SK-N-SH (cell line): Measurements from ENCODE around the gene FERMT1. TPM values are rescaled to one million over a fixed set of nuclear protein-coding genes. Genes with fewer than 3 reads are reported as not detected.

ENCODE experiments used
- CTCF ChIA-PET: fragments of 300-600, 350-600 bp; formaldehyde crosslinking; extraction: SDS; loops from one replicate; lab custom pipeline; 2021; lab: Yijun Ruan, JAX
- POLR2A ChIA-PET: fragments of 350-600 bp; sonication (Branson Sonifier 250); formaldehyde crosslinking; extraction: SDS; loops from one replicate; lab custom pipeline; 2020; ENCODE audit warnings: antibody characterized with exemption, inconsistent platforms; lab: Yijun Ruan, JAX
- DNase-seq: peaks from one replicate; pipeline ENCODE4 v3.0.0; 2012
- H2AFZ ChIP-seq: fragments of 200-600 bp; sonication (generic); 2 replicates; pipeline ENCODE4 v1.8.1; 2016; ENCODE audit warnings: antibody characterized with exemption, mild to moderate bottlenecking, low read depth
- H3F3A ChIP-seq: fragments of 200-600 bp; sonication (generic); replicated peaks from 2 replicates; pipeline ENCODE3; 2016; ENCODE audit warnings: antibody characterized with exemption, mild to moderate bottlenecking; ENCODE audit not compliant: insufficient read depth
- H3K27ac ChIP-seq, 2 experiments: fragments of 200-500 bp in 1 of 2; fragments of 200-600 bp in 1 of 2; sonication (Bioruptor generic) in 1 of 2; sonication (generic), shearing (Covaris generic) in 1 of 2; 2 replicates each; pipeline versions ENCODE4 v1.5.1 to v1.6.1; 2014 to 2016; ENCODE audit warnings: low read depth in 2 of 2, inconsistent platforms in 1 of 2, low read length in 1 of 2, mild to moderate bottlenecking in 1 of 2, mixed read lengths in 1 of 2
- H3K27me3 ChIP-seq: fragments of 200-600 bp; sonication (generic), shearing (Covaris generic); 2 replicates; pipeline ENCODE4 v1.6.1; 2016; ENCODE audit warnings: mixed run types; ENCODE audit not compliant: insufficient read depth
- H3K36me3 ChIP-seq, 2 experiments: fragments of 200-500 bp in 1 of 2; fragments of 200-600 bp in 1 of 2; sonication (Bioruptor generic) in 1 of 2; sonication (generic) in 1 of 2; replicated peaks in 1 of 2; 2 replicates each; pipeline versions ENCODE3 to v1.5.1; 2014 to 2016; ENCODE audit warnings: low read length in 1 of 2, mild to moderate bottlenecking in 1 of 2; ENCODE audit not compliant: insufficient read depth in 2 of 2, control insufficient read depth in 1 of 2
- H3K4me1 ChIP-seq, 2 experiments: fragments of 200-500 bp in 1 of 2; fragments of 200-600 bp in 1 of 2; sonication (Bioruptor generic) in 1 of 2; sonication (generic), shearing (Covaris generic) in 1 of 2; 2 replicates each; pipeline versions ENCODE4 v1.5.1 to v1.6.1; 2014 to 2016; ENCODE audit warnings: low read depth in 1 of 2, low read length in 1 of 2, mixed run types in 1 of 2; ENCODE audit not compliant: insufficient read depth in 2 of 2, control insufficient read depth in 1 of 2
- H3K4me2 ChIP-seq: fragments of 200-600 bp; sonication (generic), shearing (Covaris generic); 2 replicates; pipeline ENCODE4 v1.6.1; 2017; ENCODE audit warnings: mixed run types
- H3K4me3 ChIP-seq, 2 experiments: fragments of 200-500 bp in 1 of 2; fragments of 200-600 bp in 1 of 2; sonication (Bioruptor generic) in 1 of 2; sonication (generic), shearing (Covaris generic) in 1 of 2; 2 replicates each; pipeline versions ENCODE4 v1.5.1 to v1.8.1; 2014 to 2016; ENCODE audit warnings: low read depth in 2 of 2, inconsistent platforms in 1 of 2, low read length in 1 of 2, mild to moderate bottlenecking in 1 of 2, mixed read lengths in 1 of 2, moderate library complexity in 1 of 2
- H3K79me2 ChIP-seq: fragments of 200-600 bp; sonication (generic); 2 replicates; pipeline ENCODE4 v1.8.1; 2017; ENCODE audit warnings: mild to moderate bottlenecking; ENCODE audit not compliant: insufficient read depth
- H3K9ac ChIP-seq: fragments of 200-600 bp; sonication (generic); 2 replicates; pipeline ENCODE4 v1.6.1; 2017; ENCODE audit warnings: mixed run types
- H3K9me2 ChIP-seq: fragments of 200-600 bp; sonication (generic); 2 replicates; pipeline ENCODE4 v1.6.1; 2017; ENCODE audit warnings: mixed run types
- H3K9me3 ChIP-seq: fragments of 200-600 bp; sonication (generic); 2 replicates; pipeline ENCODE4 v1.6.1; 2017; ENCODE audit warnings: mixed run types, mild to moderate bottlenecking, moderate library complexity
- H4K20me1 ChIP-seq: fragments of 200-600 bp; sonication (generic); 2 replicates; pipeline ENCODE4 v1.6.1; 2017; ENCODE audit warnings: mild to moderate bottlenecking, mixed run types; ENCODE audit not compliant: insufficient read depth
- EZH2phosphoT487 ChIP-seq: fragments of 200-600 bp; sonication (generic); IDR thresholded peaks from 2 replicates; pipeline ENCODE4 v1.6.1; 2017; ENCODE audit warnings: low read depth, mixed run types, mild to moderate bottlenecking, antibody characterized with exemption, moderate library complexity, borderline replicate concordance
- FOXJ3 ChIP-seq: sonication (generic); formaldehyde crosslinking; IDR thresholded peaks from 2 replicates; pipeline ENCODE4 v1.5.1; 2020; ENCODE audit warnings: mild to moderate bottlenecking, missing genetic modification reagents
- JUND ChIP-seq: IDR thresholded peaks from 2 replicates; pipeline ENCODE4 v1.4.0; 2012
- MEF2A ChIP-seq: IDR thresholded peaks from 2 replicates; pipeline ENCODE4 v1.4.0; 2012; ENCODE audit warnings: low read depth, borderline replicate concordance
- MXI1 ChIP-seq: IDR thresholded peaks from 2 replicates; pipeline ENCODE4 v1.6.1; 2012; ENCODE audit warnings: mild to moderate bottlenecking, low read depth, low read length, improper control_type of control experiment
- NFIC ChIP-seq: IDR thresholded peaks from 2 replicates; pipeline ENCODE4 v1.4.0; 2012; ENCODE audit warnings: borderline replicate concordance
- NRF1 ChIP-seq: IDR thresholded peaks from 2 replicates; pipeline ENCODE4 v1.6.1; 2012; ENCODE audit warnings: low read depth, mild to moderate bottlenecking, low read length
- PBX3 ChIP-seq: IDR thresholded peaks from 2 replicates; pipeline ENCODE4; 2012
- POLR2AphosphoS5 ChIP-seq: IDR thresholded peaks from 2 replicates; pipeline ENCODE4 v1.6.1; 2012; ENCODE audit warnings: low read depth, low read length
- RAD21 ChIP-seq: IDR thresholded peaks from 2 replicates; pipeline ENCODE4 v1.6.1; 2012; ENCODE audit warnings: mild to moderate bottlenecking, low read length
- RCOR1 ChIP-seq: fragments of 150-350 bp; IDR thresholded peaks from 2 replicates; pipeline ENCODE4 v1.6.1; 2017; ENCODE audit warnings: antibody characterized with exemption, low read length
- REST ChIP-seq: IDR thresholded peaks from 2 replicates; pipeline ENCODE4 v1.6.1; 2012; ENCODE audit warnings: mild to moderate bottlenecking, low read depth, low read length, moderate library complexity
- RFX5 ChIP-seq: IDR thresholded peaks from 2 replicates; pipeline ENCODE4 v1.6.1; 2012; ENCODE audit warnings: mild to moderate bottlenecking, improper control_type of control experiment, low read length
- RXRA ChIP-seq: IDR thresholded peaks from 2 replicates; pipeline ENCODE4 v1.4.0; 2012; ENCODE audit warnings: low read depth, mild to moderate bottlenecking, borderline replicate concordance
- SMC3 ChIP-seq: IDR thresholded peaks from 2 replicates; pipeline ENCODE4 v1.6.1; 2012; ENCODE audit warnings: low read depth, low read length, improper control_type of control experiment
- TAF1 ChIP-seq: IDR thresholded peaks from 2 replicates; pipeline ENCODE4 v1.6.1; 2012; ENCODE audit warnings: low read depth, mild to moderate bottlenecking, low read length, moderate library complexity, borderline replicate concordance
- USF1 ChIP-seq: IDR thresholded peaks from 2 replicates; pipeline ENCODE4 v1.4.0; 2012; ENCODE audit warnings: low read depth, borderline replicate concordance
- USF2 ChIP-seq: fragments of 150-350 bp; IDR thresholded peaks from 2 replicates; pipeline ENCODE4 v1.6.1; 2017; ENCODE audit warnings: antibody characterized with exemption, low read length, low read depth, borderline replicate concordance
- ZBTB33 ChIP-seq: IDR thresholded peaks from 2 replicates; pipeline ENCODE4 v1.4.0; 2012; ENCODE audit warnings: low read depth, borderline replicate concordance
- WGBS: methylation state at CpG from one replicate; pipeline ENCODE4 v1.1.6; 2017; ENCODE audit warnings: low lambda C conversion rate; 5-methylcytosine and 5-hydroxymethylcytosine counted together
- polyA plus RNA-seq, 3 experiments: library from polyadenylated mRNA; depleted of rRNA; stranded (reverse); fragments of >200 nt; gene quantifications; 2 replicates each; pipeline ENCODE4 v1.2.3, GENCODE V29; 2012

Gene FERMT1
- polyA plus RNA-seq, 1 of the 3 experiments (the other 2 are of a cell fraction): 0.81 TPM

GRCh38 chr20:6038256-6038655 lies 84.6 kb downstream of the FERMT1 start:
- Histone ChIP-seq H3K9me2 (no peaks in the 10 kb centered on the region), H2AFZ (no peak overlapping the region), H3K79me2 (0 out of 2 replicates have a peak, but pooled peaks cover 3% of the 10 kb centered on the region), H3K9me3 (no peaks in the 10 kb centered on the region), H3K27me3 (no peaks in the 10 kb centered on the region), H3K36me3 (peaks cover 38 to 57% of the 10 kb centered on the region in 2 experiments), H3K4me2 (no peak overlapping the region), H3K27ac (no peak overlapping the region), H3K9ac (no peak overlapping the region), H4K20me1 (peaks cover 4% of the 10 kb centered on the region; the same call in 1 of the 2 replicates), H3K4me1 (no peaks in the 10 kb centered on the region; a peak in 1 of 4 replicates), H3K4me3 (no peak overlapping the region), H3F3A (no peaks in the 10 kb centered on the region)
- TF ChIP-seq POLR2AphosphoS5 (no peak), FOXJ3 (CRISPR knock-in tag) (no peak)
- no peak for DNase-seq
- WGBS: 100% methylated on average over 3 of the region's 3 CpGs
- CTCF ChIA-PET: interaction anchor here (1.4 kb wide), 1 partner anchor 509 kb away, joined by 3 read pairs; no protein-coding TSS in a partner anchor
- POLR2A ChIA-PET: no interaction called here

GRCh38 chr20:6037082-6037481 lies 85.7 kb downstream of the FERMT1 start:
- H3K27ac ChIP-seq: no peak overlapping the region
- no peaks in the 10 kb centered on the region for H3K9me2 ChIP-seq
- no peak overlapping the region for H2AFZ ChIP-seq
- no peaks in the 10 kb centered on the region for H3K9me3 ChIP-seq
- TF ChIP-seq USF2 (no peak), RAD21 (no peak), RFX5 (no peak), PBX3 (no peak), MXI1 (no peak), JUND (no peak), RCOR1 (no peak), NRF1 (no peak), REST (no peak), POLR2AphosphoS5 (no peak), ZBTB33 (no peak), NFIC (no peak), RXRA (no peak), USF1 (no peak), TAF1 (no peak), EZH2phosphoT487 (no peak), SMC3 (no peak), MEF2A (no peak)
- H3K4me2 ChIP-seq: no peak overlapping the region
- no peak for DNase-seq
- ChIA-PET POLR2A (no interaction called here), CTCF (no interaction called here)
- no peaks in the 10 kb centered on the region; a peak in 1 of 4 replicates for H3K4me1 ChIP-seq
- peaks cover 4% of the 10 kb centered on the region; the same call in 1 of the 2 replicates for H4K20me1 ChIP-seq
- 0 out of 2 replicates have a peak, but pooled peaks cover 10% of the 10 kb centered on the region for H3K79me2 ChIP-seq
- H3F3A ChIP-seq: no peaks in the 10 kb centered on the region
- no peaks in the 10 kb centered on the region for H3K27me3 ChIP-seq
- H3K36me3 ChIP-seq: peaks cover 43 to 62% of the 10 kb centered on the region in 2 experiments
- H3K4me3 ChIP-seq: no peak overlapping the region
- H3K9ac ChIP-seq: no peak overlapping the region
- WGBS: 100% methylated on average over 1 of the region's 1 CpG
